Glutamatergic neuron (in vitro differentiated cells): Measurements from ENCODE around the gene TTC28. TPM values are rescaled to one million over a fixed set of nuclear protein-coding genes. Genes with fewer than 3 reads are reported as not detected.
"Not testable (repeated sequence)": the region's sequence is repeated elsewhere in the genome, so short reads cannot be mapped to it uniquely, and the experiment has no call there.

Source experiments
- DNase-seq: peaks from one replicate; pipeline ENCODE4 v3.0.0; 2022
- H3K27ac Mint-ChIP-seq: one replicate; pipeline ENCODE4 v1.8.0; 2020; ENCODE audit warnings: mild to moderate bottlenecking, mixed read lengths, inconsistent platforms; ENCODE audit not compliant: unreplicated experiment
- H3K27me3 Mint-ChIP-seq: one replicate; pipeline ENCODE4 v1.8.0; 2020; ENCODE audit warnings: mild to moderate bottlenecking, moderate library complexity, mixed read lengths, inconsistent platforms; ENCODE audit not compliant: unreplicated experiment
- H3K36me3 Mint-ChIP-seq: one replicate; pipeline ENCODE4 v1.8.0; 2020; ENCODE audit warnings: mild to moderate bottlenecking, mixed read lengths, inconsistent platforms; ENCODE audit not compliant: unreplicated experiment
- H3K4me1 Mint-ChIP-seq: one replicate; pipeline ENCODE4 v1.8.0; 2020; ENCODE audit warnings: mild to moderate bottlenecking, low read depth, mixed read lengths, inconsistent platforms; ENCODE audit not compliant: unreplicated experiment
- H3K4me3 Mint-ChIP-seq: one replicate; pipeline ENCODE4 v1.8.0; 2020; ENCODE audit warnings: mild to moderate bottlenecking, mixed read lengths, inconsistent platforms; ENCODE audit not compliant: unreplicated experiment
- H3K9me3 Mint-ChIP-seq: one replicate; pipeline ENCODE4 v1.8.0; 2020; ENCODE audit warnings: mild to moderate bottlenecking, moderate library complexity, mixed read lengths, inconsistent platforms; ENCODE audit not compliant: unreplicated experiment
- total RNA-seq: library from RNA; stranded (reverse); fragmentation: NEBNext Ultra II Directional; extraction: Animal tissue kit (Norgen Biotek cat#: 25700); gene quantifications from one replicate; pipeline ENCODE4 v1.2.1, GENCODE V29; 2021; ENCODE audit not compliant: unreplicated experiment
- TF ChIP-seq, protein P1 (sequence below): fragments of 200-600 bp; sonication (generic); IDR thresholded peaks from one replicate; pipeline ENCODE4 v1.5.0; 2021; ENCODE audit not compliant: partially characterized antibody, unreplicated experiment

The TTC28 gene
- total RNA-seq, 1 donor from 2014 or later = 55.6 TPM

DNA sequence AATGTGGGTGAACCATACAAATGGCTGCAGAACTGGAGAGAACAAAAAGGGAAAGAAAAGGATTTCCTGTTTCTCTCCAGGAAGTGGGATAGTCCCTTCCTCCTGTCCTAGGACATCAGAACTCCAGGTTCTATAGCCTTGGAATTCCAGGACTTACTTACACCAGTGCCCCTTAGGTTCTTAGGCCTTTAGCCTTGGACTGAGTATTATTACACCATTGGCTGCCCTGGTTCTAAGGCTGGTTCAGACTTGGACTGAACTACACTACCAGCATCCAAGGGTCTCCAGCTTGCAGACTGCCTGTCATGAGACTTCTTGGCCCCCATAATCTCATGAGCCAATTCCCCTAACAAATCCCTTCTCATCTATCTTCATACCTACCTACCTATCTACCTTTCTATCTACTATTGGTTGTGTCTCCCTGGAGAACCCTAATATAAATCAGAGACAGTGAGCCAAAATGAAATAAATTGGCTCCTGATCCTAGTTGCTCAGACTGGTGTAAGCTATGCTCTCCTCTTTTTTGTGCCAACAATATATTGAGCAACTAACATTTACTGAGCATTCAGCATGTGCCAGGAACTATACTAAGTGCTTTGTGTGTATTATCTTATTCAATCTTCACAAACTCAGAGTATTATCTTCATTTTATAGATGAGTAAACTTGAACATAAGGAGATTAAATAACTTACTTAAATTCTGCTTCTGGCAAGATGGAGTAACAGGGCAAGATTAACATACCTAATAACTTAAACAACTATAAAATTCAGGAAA lies 303.7 kb downstream of the TTC28 start:
- no peak for DNase-seq
- Mint-ChIP-seq H3K27ac (no peak overlapping the region), H3K27me3 (no peaks in the 10 kb centered on the region), H3K9me3 (peaks cover 2% of the 10 kb centered on the region), H3K4me1 (no peaks in the 10 kb centered on the region), H3K36me3 (no peaks in the 10 kb centered on the region), H3K4me3 (no peak overlapping the region)
- TF ChIP-seq, protein P1, sequence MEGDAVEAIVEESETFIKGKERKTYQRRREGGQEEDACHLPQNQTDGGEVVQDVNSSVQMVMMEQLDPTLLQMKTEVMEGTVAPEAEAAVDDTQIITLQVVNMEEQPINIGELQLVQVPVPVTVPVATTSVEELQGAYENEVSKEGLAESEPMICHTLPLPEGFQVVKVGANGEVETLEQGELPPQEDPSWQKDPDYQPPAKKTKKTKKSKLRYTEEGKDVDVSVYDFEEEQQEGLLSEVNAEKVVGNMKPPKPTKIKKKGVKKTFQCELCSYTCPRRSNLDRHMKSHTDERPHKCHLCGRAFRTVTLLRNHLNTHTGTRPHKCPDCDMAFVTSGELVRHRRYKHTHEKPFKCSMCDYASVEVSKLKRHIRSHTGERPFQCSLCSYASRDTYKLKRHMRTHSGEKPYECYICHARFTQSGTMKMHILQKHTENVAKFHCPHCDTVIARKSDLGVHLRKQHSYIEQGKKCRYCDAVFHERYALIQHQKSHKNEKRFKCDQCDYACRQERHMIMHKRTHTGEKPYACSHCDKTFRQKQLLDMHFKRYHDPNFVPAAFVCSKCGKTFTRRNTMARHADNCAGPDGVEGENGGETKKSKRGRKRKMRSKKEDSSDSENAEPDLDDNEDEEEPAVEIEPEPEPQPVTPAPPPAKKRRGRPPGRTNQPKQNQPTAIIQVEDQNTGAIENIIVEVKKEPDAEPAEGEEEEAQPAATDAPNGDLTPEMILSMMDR = no peak

- Mint-ChIP-seq H3K9me3 (peaks cover 4% of the 10 kb centered on the region), H3K4me3 (no peak overlapping the region), H3K27ac (no peak overlapping the region), H3K27me3 (peaks cover 1% of the 10 kb centered on the region), H3K36me3 (no peaks in the 10 kb centered on the region), H3K4me1 (no peaks in the 10 kb centered on the region)
- TF ChIP-seq, protein P1 = no peak
- DNase-seq = no peak
These were observed 305.8 kb downstream of the TTC28 start for GRCh38 chr22:28373831-28374230.

DNA sequence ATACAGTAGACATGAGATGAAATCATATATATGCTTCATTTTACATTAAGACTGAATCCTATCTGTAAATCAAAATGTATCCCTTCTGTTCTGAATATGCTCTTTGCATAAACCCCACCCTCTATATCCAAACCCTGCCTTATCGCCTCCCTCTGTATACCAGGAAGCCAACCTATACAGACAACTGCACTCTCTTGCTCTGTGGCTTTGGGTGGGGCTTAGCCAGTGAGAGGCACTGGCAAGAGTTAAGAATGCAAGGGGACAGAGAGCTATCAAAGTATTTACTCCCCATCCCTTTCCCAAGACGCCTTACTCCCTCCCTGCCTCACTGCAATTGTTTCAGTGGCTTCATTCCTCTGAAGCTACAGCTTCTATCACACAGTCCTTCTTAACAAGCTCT lies 309.8 kb downstream of the TTC28 start:
- Mint-ChIP-seq H3K9me3 (peaks cover 4% of the 10 kb centered on the region), H3K4me3 (no peak overlapping the region), H3K27me3 (peaks cover 1% of the 10 kb centered on the region), H3K36me3 (peaks cover 4% of the 10 kb centered on the region), H3K4me1 (peaks cover 4% of the 10 kb centered on the region), H3K27ac (no peak overlapping the region)
- no peak for DNase-seq
- TF ChIP-seq, protein P1 = no peak

DNA sequence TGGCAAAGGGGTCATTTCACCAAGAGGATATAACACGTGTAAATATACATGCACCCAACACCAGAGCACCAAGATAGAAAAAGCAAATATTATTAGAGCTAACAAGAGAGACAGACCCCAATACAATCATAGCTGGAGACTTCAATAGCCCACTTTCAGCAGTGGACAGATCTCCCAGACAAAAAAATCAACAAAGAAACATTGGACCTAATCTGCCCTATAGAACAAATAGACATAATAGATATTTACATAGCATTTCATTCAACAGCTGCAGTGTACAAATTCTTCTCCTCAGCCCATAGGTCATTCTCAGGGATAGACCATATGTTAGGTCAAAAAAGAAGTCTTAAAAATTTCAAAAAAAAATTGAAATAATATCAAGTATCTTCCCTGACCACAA lies 312.8 kb downstream of the TTC28 start:
- peaks cover 9% of the 10 kb centered on the region for H3K9me3 Mint-ChIP-seq
- TF ChIP-seq, protein P1 = no peak
- peaks cover 29% of the 10 kb centered on the region for H3K36me3 Mint-ChIP-seq
- no peak overlapping the region for H3K27ac Mint-ChIP-seq
- no peak for DNase-seq
- H3K4me3 Mint-ChIP-seq = no peak overlapping the region
- peaks cover 3% of the 10 kb centered on the region for H3K27me3 Mint-ChIP-seq
- peaks cover 4% of the 10 kb centered on the region for H3K4me1 Mint-ChIP-seq

DNA sequence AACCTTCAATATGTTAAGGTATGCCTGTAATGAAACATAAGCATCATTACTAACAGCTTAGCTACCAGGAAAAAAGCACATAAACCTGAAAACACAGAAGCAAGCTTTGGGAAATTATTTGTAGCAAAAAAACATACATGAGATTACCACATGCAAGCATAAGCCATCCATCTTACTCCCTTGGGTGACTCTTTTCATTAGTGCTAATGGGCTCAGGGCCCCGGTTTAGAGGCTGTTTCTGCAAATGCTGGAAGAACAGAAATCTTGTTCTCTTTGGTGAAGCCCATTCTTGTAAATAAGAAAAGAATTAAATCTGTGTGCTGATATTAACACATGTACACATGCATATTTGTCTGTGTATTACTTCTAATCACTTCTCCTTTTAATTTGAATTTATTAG lies 314.3 kb downstream of the TTC28 start:
- peaks cover 37% of the 10 kb centered on the region for H3K36me3 Mint-ChIP-seq
- peaks cover 3% of the 10 kb centered on the region for H3K27me3 Mint-ChIP-seq
- peaks cover 8% of the 10 kb centered on the region for H3K9me3 Mint-ChIP-seq
- peaks cover 4% of the 10 kb centered on the region for H3K4me1 Mint-ChIP-seq
- TF ChIP-seq, protein P1 = no peak
- no peak overlapping the region for H3K4me3 Mint-ChIP-seq
- peak; percentile 24 for DNase-seq
- H3K27ac Mint-ChIP-seq = no peak overlapping the region

GRCh38 chr22:28364105-28364504 lies 315.5 kb downstream of the TTC28 start:
- H3K4me3 Mint-ChIP-seq, H3K27me3 Mint-ChIP-seq, DNase-seq, H3K9me3 Mint-ChIP-seq, H3K27ac Mint-ChIP-seq, H3K4me1 Mint-ChIP-seq: not testable (repeated sequence)
- peaks cover 37% of the 10 kb centered on the region for H3K36me3 Mint-ChIP-seq
